Measurements from ENCODE around the gene GAS7. TPM values are rescaled to one million over a fixed set of nuclear protein-coding genes. Genes with fewer than 3 reads are reported as not detected.

The GAS7 gene
- total and polyA plus RNA-seq, 10 of the 15 experiments (the other 5 are each of a cell fraction or from before 2014, with no cell fraction given), result 2.3 to 53.4 (median 24.0) TPM

GRCh38 chr17:10018461-10018891 is 179.9 kb downstream of the GAS7 start (continued):
- TF ChIP-seq, protein P1, sequence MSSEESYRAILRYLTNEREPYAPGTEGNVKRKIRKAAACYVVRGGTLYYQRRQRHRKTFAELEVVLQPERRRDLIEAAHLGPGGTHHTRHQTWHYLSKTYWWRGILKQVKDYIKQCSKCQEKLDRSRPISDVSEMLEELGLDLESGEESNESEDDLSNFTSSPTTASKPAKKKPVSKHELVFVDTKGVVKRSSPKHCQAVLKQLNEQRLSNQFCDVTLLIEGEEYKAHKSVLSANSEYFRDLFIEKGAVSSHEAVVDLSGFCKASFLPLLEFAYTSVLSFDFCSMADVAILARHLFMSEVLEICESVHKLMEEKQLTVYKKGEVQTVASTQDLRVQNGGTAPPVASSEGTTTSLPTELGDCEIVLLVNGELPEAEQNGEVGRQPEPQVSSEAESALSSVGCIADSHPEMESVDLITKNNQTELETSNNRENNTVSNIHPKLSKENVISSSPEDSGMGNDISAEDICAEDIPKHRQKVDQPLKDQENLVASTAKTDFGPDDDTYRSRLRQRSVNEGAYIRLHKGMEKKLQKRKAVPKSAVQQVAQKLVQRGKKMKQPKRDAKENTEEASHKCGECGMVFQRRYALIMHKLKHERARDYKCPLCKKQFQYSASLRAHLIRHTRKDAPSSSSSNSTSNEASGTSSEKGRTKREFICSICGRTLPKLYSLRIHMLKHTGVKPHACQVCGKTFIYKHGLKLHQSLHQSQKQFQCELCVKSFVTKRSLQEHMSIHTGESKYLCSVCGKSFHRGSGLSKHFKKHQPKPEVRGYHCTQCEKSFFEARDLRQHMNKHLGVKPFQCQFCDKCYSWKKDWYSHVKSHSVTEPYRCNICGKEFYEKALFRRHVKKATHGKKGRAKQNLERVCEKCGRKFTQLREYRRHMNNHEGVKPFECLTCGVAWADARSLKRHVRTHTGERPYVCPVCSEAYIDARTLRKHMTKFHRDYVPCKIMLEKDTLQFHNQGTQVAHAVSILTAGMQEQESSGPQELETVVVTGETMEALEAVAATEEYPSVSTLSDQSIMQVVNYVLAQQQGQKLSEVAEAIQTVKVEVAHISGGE (CRISPR knock-in tag; IDR thresholded peaks at IDR 0.05), result no peak
- TF ChIP-seq KAT2A (conservative IDR thresholded peaks at IDR 0.05; ENCODE audit: control insufficient read depth, low read depth, low read length) (no peak), STAT3 (IDR thresholded peaks at IDR 0.05; ENCODE audit: low read depth, low read length) (no peak), JUND (IDR thresholded peaks at IDR 0.05; ENCODE audit: low read depth, low read length) (no peak), SIX5 (IDR thresholded peaks at IDR 0.05; ENCODE audit: low read depth, low read length, severe bottlenecking) (no peak), TAF1 (IDR thresholded peaks at IDR 0.05; ENCODE audit: borderline replicate concordance, low read depth, low read length) (no peak), TCF12 (IDR thresholded peaks at IDR 0.05; ENCODE audit: low read depth, low read length) (no peak), HCFC1 (IDR thresholded peaks at IDR 0.05; ENCODE audit: low read length) (no peak), ZNF687 (IDR thresholded peaks at IDR 0.05) (no peak), ATF7 (IDR thresholded peaks at IDR 0.05; ENCODE audit: low read depth) (no peak), RAD21 (IDR thresholded peaks at IDR 0.05; ENCODE audit: insufficient read depth, low read depth, low read length) (no peak), YY1 (IDR thresholded peaks at IDR 0.05; ENCODE audit: low read depth, low read length) (no peak), HSF1 (IDR thresholded peaks at IDR 0.05; ENCODE audit: low read depth, low read length) (no peak), POLR2AphosphoS2 (IDR thresholded peaks at IDR 0.05; ENCODE audit: low read depth, low read length) (no peak), PKNOX1 (IDR thresholded peaks at IDR 0.05) (no peak), STAT1 (conservative IDR thresholded peaks at IDR 0.05) (no peak), BRCA1 (IDR thresholded peaks at IDR 0.05; ENCODE audit: low read depth, low read length) (no peak)
- TF ChIP-seq, protein P2, sequence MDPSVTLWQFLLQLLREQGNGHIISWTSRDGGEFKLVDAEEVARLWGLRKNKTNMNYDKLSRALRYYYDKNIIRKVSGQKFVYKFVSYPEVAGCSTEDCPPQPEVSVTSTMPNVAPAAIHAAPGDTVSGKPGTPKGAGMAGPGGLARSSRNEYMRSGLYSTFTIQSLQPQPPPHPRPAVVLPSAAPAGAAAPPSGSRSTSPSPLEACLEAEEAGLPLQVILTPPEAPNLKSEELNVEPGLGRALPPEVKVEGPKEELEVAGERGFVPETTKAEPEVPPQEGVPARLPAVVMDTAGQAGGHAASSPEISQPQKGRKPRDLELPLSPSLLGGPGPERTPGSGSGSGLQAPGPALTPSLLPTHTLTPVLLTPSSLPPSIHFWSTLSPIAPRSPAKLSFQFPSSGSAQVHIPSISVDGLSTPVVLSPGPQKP (IDR thresholded peaks at IDR 0.05; ENCODE audit: low read depth, low read length), result no peak
- TF ChIP-seq, protein P3, sequence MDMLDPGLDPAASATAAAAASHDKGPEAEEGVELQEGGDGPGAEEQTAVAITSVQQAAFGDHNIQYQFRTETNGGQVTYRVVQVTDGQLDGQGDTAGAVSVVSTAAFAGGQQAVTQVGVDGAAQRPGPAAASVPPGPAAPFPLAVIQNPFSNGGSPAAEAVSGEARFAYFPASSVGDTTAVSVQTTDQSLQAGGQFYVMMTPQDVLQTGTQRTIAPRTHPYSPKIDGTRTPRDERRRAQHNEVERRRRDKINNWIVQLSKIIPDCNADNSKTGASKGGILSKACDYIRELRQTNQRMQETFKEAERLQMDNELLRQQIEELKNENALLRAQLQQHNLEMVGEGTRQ (IDR thresholded peaks at IDR 0.05; ENCODE audit: borderline replicate concordance, low read depth, low read length), result no peak
